Measurements from ENCODE around the gene CSNK2B.

CSNK2B gene

DNA sequence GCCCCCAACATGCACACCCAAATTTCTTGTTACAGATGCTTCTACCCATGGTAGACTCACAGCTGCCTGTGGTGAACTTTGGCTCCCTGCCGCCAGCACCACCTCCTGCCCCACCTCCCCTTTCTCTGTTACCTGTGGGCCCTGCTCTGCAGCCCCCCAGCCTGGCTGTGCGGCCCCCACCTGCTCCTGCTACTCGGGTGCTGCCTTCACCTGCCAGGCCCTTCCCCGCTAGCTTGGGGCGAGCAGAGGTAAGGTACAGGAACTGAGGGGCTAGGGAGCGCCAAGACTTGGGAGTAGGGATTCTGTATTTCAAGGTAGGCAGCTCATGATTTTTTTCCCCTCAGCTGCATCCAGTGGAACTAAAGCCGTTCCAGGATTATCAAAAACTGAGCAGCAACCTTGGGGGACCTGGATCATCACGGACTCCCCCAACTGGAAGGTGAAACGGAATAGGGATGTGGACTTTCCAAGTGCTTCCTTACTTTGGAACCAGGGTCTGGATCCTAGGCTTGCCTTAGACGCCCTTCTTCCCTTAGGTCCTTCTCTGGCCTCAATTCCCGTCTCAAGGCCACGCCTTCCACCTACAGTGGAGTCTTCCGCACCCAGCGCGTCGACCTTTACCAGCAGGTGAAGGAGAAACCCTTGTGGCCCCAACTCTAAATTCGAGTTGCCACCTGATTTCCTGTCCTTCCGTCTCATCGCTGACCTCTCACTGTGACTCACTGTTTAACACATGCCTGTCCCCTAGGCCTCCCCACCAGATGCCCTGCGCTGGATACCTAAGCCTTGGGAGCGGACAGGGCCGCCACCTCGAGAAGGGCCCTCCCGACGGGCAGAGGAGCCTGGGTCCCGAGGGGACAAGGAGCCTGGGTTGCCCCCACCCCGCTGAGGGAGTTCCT, 28.9 kb upstream of the CSNK2B start:
- no peak for DNase-seq (ENCODE audit: low read depth in 2 of 2)

DNA sequence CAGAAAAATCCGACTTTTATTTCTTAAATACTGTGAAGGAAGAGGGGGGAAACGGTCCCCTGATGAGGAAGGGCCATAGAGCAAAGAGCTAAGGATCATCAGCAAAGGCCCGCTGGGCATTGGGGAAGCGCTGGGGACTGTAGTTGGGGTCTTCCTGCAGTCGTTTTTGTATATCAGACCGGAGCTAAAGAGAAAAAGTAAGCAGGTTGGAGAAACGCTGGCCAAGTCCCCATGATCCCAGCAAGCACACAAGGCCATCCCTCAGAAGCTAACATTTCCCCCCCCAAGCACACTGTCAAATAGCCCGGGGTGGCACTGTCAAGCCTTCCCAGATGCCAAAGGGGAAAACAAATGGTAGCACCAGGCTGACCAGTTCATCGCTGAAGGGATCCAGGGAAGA, 26.8 kb upstream of the CSNK2B start:
- no peak for DNase-seq (ENCODE audit: low read depth in 2 of 2)

DNA sequence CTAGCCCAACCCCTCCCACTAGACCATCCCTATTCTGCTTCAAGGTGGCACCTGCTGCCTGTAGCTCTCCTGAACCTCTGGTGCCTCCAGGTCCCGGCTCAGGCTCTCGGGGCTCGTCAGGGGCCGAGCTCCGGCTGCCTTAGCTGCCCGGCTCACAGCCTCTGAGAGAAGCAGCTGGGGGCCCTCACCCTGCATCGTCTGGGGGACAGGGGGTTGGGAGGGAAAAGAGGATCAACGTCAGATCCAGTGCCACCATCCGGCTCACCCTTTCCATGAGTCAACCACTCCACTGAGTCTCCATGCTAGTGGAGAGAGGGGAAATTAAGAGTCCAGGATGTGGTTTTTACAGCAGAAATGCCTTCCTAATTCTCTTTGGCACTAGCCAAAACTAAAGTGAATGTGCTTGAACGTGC, 26.4 kb upstream of the CSNK2B start:
- no peak for DNase-seq (ENCODE audit: low read depth in 2 of 2)

DNA sequence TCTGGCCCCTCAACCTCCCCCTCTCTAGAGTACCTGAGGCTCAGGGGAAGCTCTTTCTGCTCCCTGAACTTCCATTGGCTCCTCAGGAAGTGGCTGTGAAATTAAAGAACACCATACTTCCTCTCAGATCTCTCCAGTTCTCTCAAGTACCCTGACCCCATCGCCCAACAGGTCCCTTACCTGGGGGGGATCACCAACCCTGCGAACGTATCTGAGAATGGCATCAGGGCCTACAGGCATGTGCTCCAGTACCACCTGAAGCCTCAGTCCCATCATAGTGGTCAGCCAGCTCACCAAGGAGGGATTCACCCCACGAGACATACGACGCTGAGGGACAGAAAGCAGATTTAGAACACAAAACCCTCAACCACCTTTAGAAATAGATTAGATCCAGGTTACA, 25.3 kb upstream of the CSNK2B start:
- DNase-seq (ENCODE audit: low read depth in 2 of 2): no peak

DNA sequence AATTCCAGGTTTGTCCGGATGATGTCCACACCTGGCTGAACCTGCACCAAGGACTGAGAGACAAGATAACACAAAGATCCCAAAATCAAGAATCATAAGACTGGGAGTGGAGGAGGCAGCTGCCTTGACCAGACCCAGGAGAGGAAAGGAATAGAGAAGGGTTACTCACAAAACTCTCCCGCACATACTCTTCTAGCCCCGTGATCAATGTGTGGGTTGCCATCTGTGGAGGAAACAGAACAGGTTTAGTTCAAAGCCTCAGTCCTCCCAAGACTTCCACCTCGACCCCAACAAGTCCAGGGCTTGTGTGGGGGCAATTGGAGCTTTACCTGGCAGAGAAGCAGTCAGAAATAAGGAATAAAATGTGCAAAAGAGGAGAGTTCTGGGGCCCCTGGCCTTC, 24.5 kb upstream of the CSNK2B start:
- DNase-seq (ENCODE audit: low read depth in 2 of 2): no peak

DNA sequence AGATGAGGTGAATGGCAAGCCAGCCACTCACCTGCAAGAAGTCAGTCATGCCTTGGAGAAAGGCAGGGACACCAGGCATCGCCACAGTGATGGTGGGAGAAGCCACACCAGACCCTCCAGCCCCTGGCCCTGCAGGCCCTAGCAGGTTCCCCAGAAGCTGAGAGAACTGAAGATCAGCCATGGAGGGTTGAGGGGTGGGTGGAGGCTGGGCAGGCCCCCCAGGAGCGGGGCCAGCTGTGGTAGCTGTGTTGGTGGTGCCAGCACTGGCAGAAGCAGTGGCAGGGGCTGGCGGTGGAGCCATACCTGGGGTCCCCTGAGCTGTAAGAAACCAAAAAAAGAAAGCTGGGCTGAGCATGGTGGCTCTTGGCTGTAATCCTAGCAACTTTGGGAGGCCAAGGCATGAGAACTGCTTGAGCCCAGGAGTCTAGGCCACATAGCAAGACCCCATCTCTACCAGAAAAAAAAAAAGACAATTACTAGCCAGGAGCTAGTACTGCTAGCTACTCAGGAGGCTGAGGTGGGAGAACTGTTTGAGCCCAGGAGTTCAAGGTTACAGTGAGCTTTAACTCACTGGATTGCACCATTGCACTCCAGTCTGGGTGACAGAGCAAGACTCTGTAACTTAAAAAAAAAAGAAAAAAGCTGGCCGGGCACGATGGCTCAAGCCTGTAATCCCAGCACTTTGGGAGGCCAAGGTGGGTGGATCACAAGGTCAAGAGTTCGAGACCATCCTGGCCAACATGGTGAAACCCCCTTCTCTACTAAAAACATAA, 22.9 kb upstream of the CSNK2B start:
- no peak for DNase-seq (ENCODE audit: low read depth in 2 of 2)

DNA sequence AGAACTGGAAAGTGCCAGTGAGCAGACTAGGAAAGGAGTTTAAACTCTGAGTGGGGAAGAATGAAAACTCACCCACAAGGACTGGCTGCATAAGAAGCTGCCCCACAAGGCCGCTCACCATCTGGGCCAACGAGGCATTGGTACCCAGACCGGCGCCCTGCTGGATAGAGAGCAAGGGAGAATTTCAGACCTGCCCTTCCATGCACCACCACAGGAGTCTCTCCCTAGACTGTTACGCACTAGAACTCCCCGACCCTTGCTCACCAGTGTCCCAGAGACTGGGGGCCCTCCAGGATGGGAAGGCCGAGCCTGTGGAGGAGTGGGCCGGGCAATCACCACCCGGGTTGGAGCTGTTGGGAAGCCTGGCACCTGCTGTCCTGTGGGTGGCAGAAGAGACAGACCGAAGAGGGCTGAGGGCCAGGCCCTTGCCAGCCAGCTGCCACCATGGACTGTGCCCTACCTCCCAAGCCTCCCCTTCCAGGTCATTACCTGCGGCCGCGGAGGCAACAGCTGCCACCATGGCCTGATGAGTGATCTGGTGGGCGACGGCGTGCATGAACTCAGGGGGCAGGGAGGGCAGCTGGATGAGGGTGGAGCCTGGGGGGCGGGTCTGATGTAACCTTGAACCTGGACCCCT, 21.9 kb upstream of the CSNK2B start:
- DNase-seq (ENCODE audit: low read depth in 2 of 2): no peak

DNA sequence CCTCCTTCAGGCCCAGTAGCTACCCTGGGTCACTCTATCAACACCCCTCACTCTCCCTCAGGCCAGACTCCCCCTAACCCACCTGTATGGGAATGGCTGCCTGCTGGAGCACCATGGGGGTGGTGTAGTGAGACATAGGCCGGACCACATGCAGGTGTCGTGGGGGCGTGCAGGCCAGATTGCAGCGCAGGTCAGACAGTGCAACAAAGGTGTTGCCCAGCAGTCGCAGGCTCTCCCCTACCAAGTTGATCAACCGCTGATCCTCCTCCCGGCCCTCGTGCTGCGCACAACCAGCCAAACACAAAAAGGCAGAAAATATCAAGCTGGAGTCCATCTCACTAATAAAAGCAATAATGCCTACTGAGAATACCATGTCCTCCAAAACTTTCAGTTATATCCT, 20.6 kb upstream of the CSNK2B start:
- no peak for DNase-seq (ENCODE audit: low read depth in 2 of 2)

DNA sequence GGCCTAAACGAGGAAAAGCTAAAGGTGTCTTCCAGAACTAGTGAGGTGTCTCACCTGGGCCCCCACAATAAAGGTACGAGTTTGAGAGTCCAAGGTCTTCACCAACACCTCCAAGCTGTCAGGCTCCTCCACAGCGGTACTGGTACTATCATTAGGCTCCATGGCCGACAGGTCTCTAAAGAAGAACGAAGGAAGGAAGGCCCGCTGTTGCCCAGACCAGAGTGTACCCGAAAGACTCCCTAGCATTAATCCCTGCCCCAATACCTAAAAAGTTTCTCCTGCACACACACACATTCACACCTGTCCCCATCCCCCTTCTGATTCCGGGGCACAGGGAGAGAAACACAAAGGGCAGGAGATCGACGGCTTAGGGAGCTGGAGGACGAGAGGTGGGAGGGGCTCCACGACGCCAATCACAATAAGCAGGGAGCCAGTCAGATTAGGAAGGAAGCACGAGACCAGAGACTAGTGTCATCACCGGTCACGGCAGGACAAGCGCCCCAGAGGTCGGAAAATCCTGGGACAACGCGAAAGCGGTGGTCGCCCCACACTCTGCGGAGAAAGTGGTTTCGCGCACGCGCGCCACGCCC, 14.2 kb upstream of the CSNK2B start:
- no peak for DNase-seq (ENCODE audit: low read depth in 2 of 2)

DNA sequence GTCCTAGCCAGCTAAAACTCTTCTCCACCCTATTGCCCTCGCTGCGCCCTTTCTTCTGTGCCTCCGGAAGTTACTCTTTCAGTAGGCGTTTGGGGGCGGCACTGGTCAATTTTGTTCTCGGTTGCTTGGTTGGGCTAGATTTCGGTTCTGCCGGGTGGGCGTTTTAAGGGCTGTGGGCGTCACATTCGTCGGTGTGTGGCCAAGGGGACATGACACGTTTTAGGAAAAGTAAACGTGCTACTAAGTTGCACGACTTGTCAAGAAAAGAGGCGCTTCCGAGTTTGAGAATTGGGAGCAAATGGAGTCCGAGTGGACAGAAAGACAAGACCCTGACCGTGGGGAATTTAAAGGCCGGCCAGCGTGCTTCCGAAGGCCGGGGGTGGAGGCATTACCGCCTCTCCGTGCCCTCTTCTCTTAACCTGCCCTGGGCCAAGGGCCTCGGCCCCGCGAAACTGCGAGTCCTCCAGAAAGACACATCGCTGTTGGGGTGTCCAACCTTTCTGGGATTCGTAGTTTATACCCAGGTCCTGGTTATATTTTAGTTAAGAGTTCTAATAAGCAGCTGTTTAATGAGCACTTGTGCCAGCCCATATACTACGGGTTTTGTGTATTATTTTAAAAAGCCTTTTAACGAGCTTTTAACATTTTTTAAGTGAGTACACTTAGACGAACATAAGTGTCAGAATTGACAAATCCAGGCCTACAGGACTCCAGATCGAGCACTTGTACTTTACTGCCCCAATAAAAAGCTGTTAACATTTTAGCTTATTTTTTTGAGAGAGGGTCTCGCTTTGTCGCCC, 12.8 kb upstream of the CSNK2B start:
- peak in 1 of 2 experiments; percentile 83 for DNase-seq (ENCODE audit: low read depth in 2 of 2)

DNA sequence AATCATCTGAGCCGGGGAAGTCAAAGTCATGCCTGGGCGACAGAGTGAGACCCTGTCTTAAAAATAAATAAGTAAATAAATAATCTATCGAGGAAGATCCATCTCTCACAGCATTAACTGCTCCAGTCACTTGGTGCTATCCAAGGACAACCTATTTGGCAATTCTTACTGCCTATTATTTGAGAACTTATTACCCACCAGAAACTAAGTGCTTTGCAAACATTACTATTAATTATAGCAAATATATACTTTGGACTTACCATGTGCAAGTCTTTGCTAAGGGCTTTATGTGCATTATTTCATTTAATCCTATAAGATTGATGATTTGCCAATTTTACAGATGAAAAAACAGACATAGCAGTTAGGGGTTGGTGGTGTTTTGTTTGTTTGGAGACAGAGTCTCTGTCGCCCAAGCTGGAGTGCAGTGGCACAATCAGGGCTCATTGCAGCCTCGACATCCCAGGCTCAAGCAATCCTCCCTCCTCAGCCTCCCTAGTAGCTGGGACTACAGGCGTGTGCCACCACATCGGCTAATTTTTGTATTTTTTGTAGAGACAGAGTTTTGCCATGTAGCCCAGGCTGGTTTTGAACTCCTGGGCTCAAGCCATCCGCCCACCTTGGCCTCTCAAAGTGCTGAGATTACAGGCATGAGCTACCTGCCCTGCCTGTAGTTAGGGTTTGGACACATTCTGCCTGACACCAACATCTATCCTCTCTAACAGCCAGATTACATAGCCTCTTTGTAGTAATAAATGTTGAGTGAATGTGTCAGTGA, 11.1 kb upstream of the CSNK2B start:
- DNase-seq (ENCODE audit: low read depth in 2 of 2): no peak

DNA sequence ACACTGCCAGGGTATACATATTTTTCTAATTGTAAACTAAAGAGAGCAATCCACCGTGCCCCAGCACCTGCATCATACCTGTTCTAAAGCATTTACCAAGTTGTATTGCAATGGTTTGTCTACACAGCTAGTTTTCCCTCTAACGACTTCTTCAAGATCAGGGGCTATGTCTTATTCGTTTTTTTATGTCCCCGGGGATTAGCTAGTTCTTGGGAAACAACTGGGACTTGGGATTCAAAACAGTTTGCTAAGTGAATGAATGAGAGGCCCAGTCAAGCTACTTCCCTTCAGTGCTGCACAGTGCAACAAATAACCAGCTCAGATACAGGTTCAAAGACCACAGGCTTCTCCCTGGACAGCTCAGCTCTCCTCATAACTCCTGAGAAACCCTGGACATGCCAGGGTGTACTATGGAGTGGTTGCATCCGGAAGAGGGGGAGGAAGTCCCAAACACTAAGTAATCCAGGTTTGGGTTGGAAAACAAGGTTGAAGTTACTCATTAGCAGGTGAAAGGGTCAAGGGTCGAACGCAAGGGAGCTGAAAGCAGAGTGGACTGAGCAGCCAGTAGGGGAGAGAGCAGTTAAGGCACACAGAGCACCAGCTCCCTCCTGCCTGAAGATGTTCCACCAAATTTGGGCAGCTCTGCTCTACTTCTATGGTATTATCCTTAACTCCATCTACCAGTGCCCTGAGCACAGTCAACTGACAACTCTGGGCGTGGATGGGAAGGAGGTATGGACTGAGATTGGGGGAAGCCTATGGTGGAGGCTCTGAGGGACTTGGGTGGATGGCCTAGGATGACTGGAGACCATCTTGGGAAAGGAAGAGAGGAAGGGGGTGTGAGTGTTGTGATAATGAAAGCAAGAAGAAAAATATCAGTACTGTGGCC, 10.3 kb upstream of the CSNK2B start, which contains the start of gene APOM:
TSS of gene APOM (plus strand) at position 546 of the 889 bp plus-strand sequence. CDS start at position 619, 73 bp downstream.
- DNase-seq (ENCODE audit: low read depth in 2 of 2): no peak

DNA sequence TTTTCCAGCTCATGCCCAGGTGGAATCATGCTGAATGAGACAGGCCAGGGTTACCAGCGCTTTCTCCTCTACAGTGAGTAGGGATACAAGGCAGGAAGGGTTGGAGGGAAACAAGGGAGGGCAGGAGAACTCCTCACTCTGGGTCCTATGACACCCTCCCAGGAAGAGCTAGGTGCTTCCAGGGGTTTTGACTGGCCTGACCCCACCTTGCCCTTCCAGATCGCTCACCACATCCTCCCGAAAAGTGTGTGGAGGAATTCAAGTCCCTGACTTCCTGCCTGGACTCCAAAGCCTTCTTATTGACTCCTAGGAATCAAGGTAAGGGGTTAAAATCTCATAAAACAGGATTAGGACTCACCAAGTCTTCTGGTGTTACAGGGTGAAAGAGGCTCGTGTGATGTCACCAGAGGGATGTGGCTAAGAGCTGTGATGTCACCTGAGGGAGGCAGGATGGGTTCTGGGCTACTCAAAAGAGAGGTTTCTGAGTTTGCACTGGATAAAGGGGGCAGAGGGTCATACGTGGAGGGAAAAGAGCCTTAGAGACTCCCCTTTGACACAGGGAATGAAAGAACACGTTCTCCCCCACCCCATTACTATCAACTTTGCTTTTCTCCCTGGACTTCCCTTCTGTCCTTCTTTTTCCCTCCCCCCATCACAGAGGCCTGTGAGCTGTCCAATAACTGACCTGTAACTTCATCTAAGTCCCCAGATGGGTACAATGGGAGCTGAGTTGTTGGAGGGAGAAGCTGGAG, 8.3 kb upstream of the CSNK2B start:
- DNase-seq (ENCODE audit: low read depth in 2 of 2): no peak

DNA sequence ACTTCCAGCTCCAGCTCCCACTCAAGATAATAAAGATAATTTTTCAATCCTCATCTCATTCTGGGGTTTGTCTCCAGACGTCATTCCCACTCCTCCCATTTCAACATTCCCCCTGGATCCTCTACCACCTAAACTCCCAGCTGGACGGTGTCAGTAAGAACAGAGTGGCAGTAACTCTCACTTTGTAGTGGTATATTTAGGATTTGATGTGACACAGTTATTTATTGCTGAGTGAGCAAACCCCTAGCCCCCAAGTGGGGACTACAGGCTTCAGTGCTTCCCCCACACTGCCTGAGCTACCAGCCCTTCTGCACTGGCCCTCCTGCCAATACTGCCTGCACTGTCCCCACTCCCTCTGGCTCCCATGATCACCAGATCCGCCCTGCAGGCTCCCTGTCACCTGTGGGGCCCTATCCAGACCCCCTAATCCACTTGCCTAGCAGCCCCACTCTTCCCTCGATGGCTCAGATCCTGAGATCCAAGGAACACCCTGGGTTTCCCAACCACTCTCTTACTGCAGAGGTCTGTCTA, 7.7 kb upstream of the CSNK2B start:
- DNase-seq (ENCODE audit: low read depth in 2 of 2): no peak

DNA sequence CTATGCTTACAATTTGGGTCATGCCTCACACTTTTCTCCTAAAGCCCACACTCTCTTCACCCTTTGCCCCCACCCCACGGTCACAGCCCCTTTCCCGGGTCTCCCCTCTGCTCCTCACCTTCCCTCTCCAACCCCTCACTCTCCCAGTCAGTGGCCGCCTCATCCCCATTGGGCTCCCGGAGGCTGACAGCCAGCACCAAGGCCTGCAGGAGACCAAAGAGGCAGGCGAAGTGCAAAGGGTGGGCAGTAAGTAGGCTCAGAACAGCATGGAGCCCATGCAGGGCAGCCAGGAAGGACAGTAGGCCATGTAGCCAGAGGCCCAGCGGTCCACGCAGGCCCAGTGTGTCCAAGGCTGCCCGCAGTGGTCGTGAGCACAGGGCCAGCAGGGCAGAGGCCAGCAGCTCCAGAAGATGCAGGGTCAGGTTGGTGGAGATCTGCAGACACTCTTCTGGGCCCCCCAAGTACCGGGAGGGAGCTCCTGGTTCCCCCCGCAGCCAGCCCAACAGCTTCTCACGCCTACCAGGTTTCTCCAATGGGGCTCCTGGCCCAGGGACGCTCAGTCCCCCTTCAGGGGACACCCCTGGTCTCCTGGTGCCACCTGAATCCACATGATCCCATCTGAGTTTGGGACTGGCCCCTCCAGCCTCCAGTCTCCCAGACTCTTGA, 6.8 kb upstream of the CSNK2B start:
- DNase-seq (ENCODE audit: low read depth in 2 of 2): no peak

DNA sequence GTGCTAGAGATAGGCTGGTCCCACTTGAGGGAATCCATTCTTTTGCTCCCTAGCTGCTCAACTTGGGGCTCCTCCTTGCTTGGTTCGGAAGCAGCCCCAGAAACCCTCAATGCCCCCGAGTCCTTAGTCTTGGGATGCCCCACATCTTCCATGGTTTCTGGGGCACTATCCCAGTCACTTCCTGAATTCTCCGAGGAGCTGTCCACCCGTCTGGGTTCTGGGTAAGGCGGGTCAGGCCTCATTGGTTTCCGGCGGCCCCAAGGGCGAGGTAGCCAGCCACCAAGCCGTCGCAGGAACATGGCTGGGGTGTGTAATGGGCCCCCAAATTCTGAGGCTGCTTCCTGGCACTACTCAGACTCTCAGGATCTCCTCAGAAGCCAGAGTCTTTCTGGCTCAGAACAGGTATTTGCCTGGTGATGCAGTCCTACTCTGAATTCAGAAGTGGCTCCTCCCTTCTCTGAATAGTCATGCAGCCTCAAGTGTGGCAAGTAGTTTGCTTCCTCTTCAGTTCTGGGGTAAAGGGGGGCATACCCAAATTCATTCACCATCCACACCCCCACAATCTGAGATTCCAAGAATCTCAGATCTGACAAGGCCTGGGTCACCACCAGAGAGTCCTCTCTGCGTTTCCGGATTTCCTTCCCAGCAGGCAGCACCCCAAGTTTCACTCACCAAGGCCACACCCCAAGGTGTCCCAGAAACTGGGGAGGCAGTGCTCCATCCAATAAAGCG, 6.1 kb upstream of the CSNK2B start:
- peak in 1 of 2 experiments; percentile 35 for DNase-seq (ENCODE audit: low read depth in 2 of 2)
